Measurements from ENCODE around the gene RBM10.
A peak's percentile ranks its signal among the peaks of the same experiment; 100 is the strongest.

RBM10 gene

GRCh38 chrX:47196098-47196497 lies 51.1 kb downstream of the RBM10 start:
- in situ Hi-C loops (cut with HindIII; ENCODE audit: low pct_ligation_motif_present, low sequenced_read_pairs) = no loop called here
- no peak for DNase-seq
- TF ChIP-seq, protein P1, sequence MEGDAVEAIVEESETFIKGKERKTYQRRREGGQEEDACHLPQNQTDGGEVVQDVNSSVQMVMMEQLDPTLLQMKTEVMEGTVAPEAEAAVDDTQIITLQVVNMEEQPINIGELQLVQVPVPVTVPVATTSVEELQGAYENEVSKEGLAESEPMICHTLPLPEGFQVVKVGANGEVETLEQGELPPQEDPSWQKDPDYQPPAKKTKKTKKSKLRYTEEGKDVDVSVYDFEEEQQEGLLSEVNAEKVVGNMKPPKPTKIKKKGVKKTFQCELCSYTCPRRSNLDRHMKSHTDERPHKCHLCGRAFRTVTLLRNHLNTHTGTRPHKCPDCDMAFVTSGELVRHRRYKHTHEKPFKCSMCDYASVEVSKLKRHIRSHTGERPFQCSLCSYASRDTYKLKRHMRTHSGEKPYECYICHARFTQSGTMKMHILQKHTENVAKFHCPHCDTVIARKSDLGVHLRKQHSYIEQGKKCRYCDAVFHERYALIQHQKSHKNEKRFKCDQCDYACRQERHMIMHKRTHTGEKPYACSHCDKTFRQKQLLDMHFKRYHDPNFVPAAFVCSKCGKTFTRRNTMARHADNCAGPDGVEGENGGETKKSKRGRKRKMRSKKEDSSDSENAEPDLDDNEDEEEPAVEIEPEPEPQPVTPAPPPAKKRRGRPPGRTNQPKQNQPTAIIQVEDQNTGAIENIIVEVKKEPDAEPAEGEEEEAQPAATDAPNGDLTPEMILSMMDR (IDR thresholded peaks at IDR 0.05; ENCODE audit: low read depth, low read length, missing control alignments) = no peak
- Histone ChIP-seq H3K27me3 (replicated peaks) (no peaks in the 10 kb centered on the region), H3K27ac (no peak overlapping the region), H3K36me3 (replicated peaks) (peaks cover 39% of the 10 kb centered on the region), H3K4me3 (ENCODE audit: low read depth, low read length) (peak overlapping the region; percentile 22)

DNA sequence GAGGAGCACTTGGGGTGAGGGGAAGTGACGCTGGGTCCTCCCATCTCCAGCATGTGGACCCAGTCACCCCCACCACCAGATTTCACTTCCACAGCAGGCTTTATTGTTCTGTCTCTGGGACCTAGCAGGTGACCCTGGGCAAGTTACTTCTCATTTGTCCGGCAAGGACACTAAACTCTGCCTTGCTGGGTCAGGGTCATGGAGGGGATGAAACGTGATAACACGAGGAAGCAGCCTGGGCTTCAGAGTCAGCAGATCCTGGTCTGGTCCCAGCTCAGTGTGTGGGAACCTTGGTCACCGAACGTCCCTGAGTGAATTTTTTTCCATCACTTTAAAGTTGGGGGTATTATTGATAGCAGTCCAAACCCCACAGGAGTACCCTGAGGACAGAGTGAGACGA lies 52.5 kb downstream of the RBM10 start:
- Histone ChIP-seq H3K27ac (no peak overlapping the region), H3K4me3 (ENCODE audit: low read depth, low read length) (peak overlapping the region; percentile 9), H3K36me3 (replicated peaks) (peaks cover 54% of the 10 kb centered on the region), H3K27me3 (replicated peaks) (no peaks in the 10 kb centered on the region)
- in situ Hi-C loops (cut with HindIII; ENCODE audit: low pct_ligation_motif_present, low sequenced_read_pairs) = no loop called here
- DNase-seq = no peak
- TF ChIP-seq, protein P1 (IDR thresholded peaks at IDR 0.05; ENCODE audit: low read depth, low read length, missing control alignments) = no peak

DNA sequence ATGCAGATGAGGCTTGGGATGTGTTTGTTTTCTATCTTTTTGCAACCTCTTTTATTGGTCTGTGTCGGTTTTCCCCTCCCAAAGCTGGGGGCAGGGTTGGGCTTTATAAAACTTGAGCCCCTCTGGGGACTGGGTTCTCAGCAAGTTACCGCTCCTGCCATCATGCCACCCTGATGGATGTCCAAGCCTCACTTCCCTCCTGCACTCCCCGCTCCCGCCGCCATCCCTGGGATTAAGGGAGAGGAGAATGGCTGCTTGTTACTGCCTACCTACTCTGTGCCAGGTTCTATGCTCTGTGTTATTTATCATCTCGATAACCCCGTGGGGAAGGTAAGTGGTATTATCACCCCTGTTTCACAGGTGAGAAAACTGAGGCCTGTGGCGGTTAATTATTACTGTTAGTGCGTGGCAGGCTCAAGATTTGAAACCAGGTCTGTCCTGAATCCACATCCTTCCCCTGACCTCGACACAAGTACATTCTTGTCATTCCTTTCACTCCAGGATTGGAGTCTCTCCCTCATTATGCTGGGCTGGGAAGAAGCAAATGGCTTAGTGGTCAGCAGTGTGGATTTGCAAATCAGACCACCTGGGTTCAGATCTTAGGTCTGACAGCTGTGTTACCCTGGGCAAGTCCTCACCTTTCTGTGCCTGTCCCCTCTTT lies 53.1 kb downstream of the RBM10 start:
- H3K27ac ChIP-seq = no peak overlapping the region
- H3K27me3 ChIP-seq (replicated peaks) = no peaks in the 10 kb centered on the region
- H3K36me3 ChIP-seq (replicated peaks) = peaks cover 60% of the 10 kb centered on the region
- no peak overlapping the region for H3K4me3 ChIP-seq (ENCODE audit: low read depth, low read length)
- TF ChIP-seq, protein P1 (IDR thresholded peaks at IDR 0.05; ENCODE audit: low read depth, low read length, missing control alignments) = no peak
- in situ Hi-C loops (cut with HindIII; ENCODE audit: low pct_ligation_motif_present, low sequenced_read_pairs) = no loop called here
- no peak for DNase-seq

DNA sequence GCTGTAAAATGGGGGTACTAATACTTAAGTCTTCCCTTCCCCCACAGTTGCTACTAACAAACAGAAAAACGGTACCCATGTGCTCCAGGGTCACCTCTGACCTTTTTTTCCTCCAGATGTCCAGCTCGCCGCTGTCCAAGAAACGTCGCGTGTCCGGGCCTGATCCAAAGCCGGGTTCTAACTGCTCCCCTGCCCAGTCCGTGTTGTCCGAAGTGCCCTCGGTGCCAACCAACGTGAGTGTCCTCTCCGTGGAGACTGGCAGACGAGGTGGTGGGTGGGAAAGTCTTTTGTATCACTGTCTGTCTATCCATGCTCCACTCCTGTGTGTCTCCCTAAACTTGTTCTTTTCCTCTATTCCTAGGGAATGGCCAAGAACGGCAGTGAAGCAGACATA lies 53.7 kb downstream of the RBM10 start:
- peaks cover 65% of the 10 kb centered on the region for H3K36me3 ChIP-seq (replicated peaks)
- TF ChIP-seq, protein P1 (IDR thresholded peaks at IDR 0.05; ENCODE audit: low read depth, low read length, missing control alignments) = no peak
- no peaks in the 10 kb centered on the region for H3K27me3 ChIP-seq (replicated peaks)
- H3K27ac ChIP-seq = no peak overlapping the region
- no peak overlapping the region for H3K4me3 ChIP-seq (ENCODE audit: low read depth, low read length)
- in situ Hi-C loops (cut with HindIII; ENCODE audit: low pct_ligation_motif_present, low sequenced_read_pairs) = no loop called here
- DNase-seq = no peak

DNA sequence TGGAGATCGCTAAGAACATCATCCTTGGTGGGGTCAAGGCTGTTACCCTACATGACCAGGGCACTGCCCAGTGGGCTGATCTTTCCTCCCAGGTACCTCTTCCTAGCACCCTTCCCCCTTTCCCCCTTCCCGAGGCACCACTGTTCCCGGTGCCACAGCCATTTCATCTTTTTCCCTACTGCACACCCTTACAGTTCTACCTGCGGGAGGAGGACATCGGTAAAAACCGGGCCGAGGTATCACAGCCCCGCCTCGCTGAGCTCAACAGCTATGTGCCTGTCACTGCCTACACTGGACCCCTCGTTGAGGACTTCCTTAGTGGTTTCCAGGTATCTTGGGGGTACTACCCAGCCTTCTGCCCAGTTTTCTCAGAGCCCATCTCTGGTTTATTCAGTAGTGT lies 54.3 kb downstream of the RBM10 start:
- TF ChIP-seq, protein P1 (IDR thresholded peaks at IDR 0.05; ENCODE audit: low read depth, low read length, missing control alignments) = no peak
- Histone ChIP-seq H3K27me3 (replicated peaks) (no peaks in the 10 kb centered on the region), H3K36me3 (replicated peaks) (peaks cover 70% of the 10 kb centered on the region), H3K4me3 (ENCODE audit: low read depth, low read length) (no peak overlapping the region), H3K27ac (no peak overlapping the region)
- DNase-seq = no peak
- in situ Hi-C loops (cut with HindIII; ENCODE audit: low pct_ligation_motif_present, low sequenced_read_pairs) = no loop called here

Measured in brain microvascular endothelial cell (primary cell).